Measurements from ENCODE around the gene USP38.
"Not testable (repeated sequence)": the region's sequence is repeated elsewhere in the genome, so short reads cannot be mapped to it uniquely, and the experiment has no call there.

The USP38 gene

DNA sequence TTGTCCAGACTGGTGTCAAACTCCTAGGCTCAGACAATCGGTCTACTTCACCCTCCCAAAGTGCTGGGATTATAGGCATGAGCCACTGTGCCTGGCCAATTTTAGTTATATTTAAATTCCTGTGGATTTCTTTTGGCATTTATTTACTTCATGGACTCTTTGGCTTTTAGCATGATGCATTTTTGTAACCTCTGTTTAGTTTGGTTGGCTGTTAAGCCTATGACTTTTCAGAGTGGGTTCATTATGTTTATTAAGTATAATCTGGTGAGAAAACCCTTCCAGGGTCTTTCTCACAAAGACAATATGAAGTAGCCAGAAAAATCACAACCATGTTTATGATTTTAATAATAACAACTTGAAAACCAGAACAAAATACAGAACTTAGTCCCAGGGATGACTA, 49.4 kb downstream of the USP38 start:
- TF ChIP-seq, protein P1, sequence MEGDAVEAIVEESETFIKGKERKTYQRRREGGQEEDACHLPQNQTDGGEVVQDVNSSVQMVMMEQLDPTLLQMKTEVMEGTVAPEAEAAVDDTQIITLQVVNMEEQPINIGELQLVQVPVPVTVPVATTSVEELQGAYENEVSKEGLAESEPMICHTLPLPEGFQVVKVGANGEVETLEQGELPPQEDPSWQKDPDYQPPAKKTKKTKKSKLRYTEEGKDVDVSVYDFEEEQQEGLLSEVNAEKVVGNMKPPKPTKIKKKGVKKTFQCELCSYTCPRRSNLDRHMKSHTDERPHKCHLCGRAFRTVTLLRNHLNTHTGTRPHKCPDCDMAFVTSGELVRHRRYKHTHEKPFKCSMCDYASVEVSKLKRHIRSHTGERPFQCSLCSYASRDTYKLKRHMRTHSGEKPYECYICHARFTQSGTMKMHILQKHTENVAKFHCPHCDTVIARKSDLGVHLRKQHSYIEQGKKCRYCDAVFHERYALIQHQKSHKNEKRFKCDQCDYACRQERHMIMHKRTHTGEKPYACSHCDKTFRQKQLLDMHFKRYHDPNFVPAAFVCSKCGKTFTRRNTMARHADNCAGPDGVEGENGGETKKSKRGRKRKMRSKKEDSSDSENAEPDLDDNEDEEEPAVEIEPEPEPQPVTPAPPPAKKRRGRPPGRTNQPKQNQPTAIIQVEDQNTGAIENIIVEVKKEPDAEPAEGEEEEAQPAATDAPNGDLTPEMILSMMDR (IDR thresholded peaks at IDR 0.05; ENCODE audit: extremely low read depth, missing control alignments): no peak
- DNase-seq (ENCODE audit: low spot score): no peak

DNA sequence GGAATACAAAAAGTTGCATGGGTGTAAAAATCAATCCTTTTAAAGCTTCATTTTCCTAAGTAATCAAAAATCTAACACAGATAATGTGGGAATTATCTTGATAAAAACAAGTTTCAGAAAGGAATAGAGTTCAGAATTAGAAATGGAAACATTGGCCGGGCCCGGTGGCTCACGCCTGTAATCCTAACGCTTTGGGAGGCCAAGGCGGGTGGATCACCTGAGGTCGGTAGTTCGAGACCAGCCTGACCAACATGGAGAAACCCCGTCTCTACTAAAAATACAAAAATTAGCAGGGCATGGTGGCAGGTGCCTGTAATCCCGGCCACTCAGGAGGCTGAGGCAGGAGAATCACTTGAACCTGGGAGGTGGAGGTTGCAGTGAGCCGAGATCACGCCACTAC, 52.5 kb downstream of the USP38 start:
- not testable (repeated sequence) for DNase-seq (ENCODE audit: low spot score)

- TF ChIP-seq, protein P1 (IDR thresholded peaks at IDR 0.05; ENCODE audit: extremely low read depth, missing control alignments): no peak
Measured at GRCh38 chr4:143240939-143241679, 56.4 kb downstream of the USP38 start.

GRCh38 chr4:143241892-143242291, 57.2 kb downstream of the USP38 start:
- TF ChIP-seq, protein P1 (IDR thresholded peaks at IDR 0.05; ENCODE audit: extremely low read depth, missing control alignments): no peak
- no peak for DNase-seq (ENCODE audit: low spot score)

More at GRCh38 chr4:143240939-143241679, 56.4 kb downstream of the USP38 start:
- no peak for DNase-seq (ENCODE audit: low spot score)

DNA sequence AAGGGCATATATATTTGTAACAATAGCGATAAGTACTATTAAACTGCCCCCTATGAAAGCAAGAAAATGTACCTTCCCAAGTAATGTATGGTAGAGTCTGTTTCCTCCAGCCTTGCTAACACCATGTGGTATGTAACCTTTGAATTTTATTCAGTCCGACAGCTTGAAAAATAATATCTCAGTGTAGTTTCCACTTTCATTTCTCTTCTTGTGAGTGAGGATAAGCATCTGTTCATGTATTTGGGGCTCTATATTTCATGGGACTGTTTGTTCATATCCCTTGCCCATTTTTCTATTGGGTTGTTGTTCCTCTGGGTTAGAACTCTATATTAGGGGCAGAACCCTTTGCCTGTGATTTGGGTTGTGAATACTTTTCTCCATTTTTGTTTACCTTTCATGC, 58.3 kb downstream of the USP38 start:
- no peak for DNase-seq (ENCODE audit: low spot score)
- TF ChIP-seq, protein P1 (IDR thresholded peaks at IDR 0.05; ENCODE audit: extremely low read depth, missing control alignments): no peak

GRCh38 chr4:143246977-143247376, 62.3 kb downstream of the USP38 start:
- TF ChIP-seq, protein P1 (IDR thresholded peaks at IDR 0.05; ENCODE audit: extremely low read depth, missing control alignments): no peak
- DNase-seq (ENCODE audit: low spot score): no peak

GRCh38 chr4:143247866-143248265, 63.1 kb downstream of the USP38 start:
- no peak for DNase-seq (ENCODE audit: low spot score)

More at GRCh38 chr4:143247866-143248265, 63.1 kb downstream of the USP38 start:
- TF ChIP-seq, protein P1 (IDR thresholded peaks at IDR 0.05; ENCODE audit: extremely low read depth, missing control alignments): no peak

All from GM20000 (cell line).